Ascending aorta (tissue), 2 donors: ENCODE measurements around the gene ADAMTS14. TPM values are rescaled to one million over a fixed set of nuclear protein-coding genes. Genes with fewer than 3 reads are reported as not detected.

Source experiments
- DNase-seq, 2 donors: peaks; one replicate each; pipeline ENCODE4 v3.0.0-alpha.2; 2019; ENCODE audit warnings: low spot score in 2 of 2
- H3K27ac ChIP-seq, 2 donors: fragments of 200-600 bp; sonication (generic); one replicate each; pipeline ENCODE4 v1.5.1; 2016 to 2017; ENCODE audit warnings: mild to moderate bottlenecking in 1 of 2
- H3K27me3 ChIP-seq: fragments of 200-600 bp; sonication (generic); one replicate; pipeline ENCODE4 v1.5.1; 2017
- H3K36me3 ChIP-seq, 2 donors: fragments of 200-600 bp; sonication (generic); one replicate each; pipeline ENCODE4 v1.5.1; 2016
- H3K4me1 ChIP-seq, 2 donors: fragments of 200-600 bp; sonication (generic); one replicate each; pipeline ENCODE4 v1.5.1; 2016 to 2017; ENCODE audit warnings: mild to moderate bottlenecking in 1 of 2
- H3K4me3 ChIP-seq, 2 donors: fragments of 200-600 bp; sonication (generic); one replicate each; pipeline ENCODE4 v1.5.1; 2016 to 2017; ENCODE audit warnings: mild to moderate bottlenecking in 1 of 2
- H3K9me3 ChIP-seq, 2 donors: fragments of 200-600 bp; sonication (generic); one replicate each; pipeline ENCODE4 v1.5.1; 2016
- intact Hi-C: fragments of 100-400 bp; cut with DNase I; formaldehyde crosslinking; loops from one replicate; pipeline ENCODE4 v1.15.1; 2023
- total RNA-seq: library from RNA; depleted of rRNA; stranded (reverse); fragments of >200 nt; gene quantifications from one replicate; pipeline ENCODE4 v1.1.0, GENCODE V29; 2016
- TF ChIP-seq, protein P1 (sequence below), 3 experiments: fragments of 200-600 bp in 2 of 3; fragments of 450-650 bp in 1 of 3; sonication (generic) in 2 of 3; IDR thresholded peaks; one replicate each; pipeline ENCODE4 v1.5.1; 2016 to 2019; ENCODE audit warnings: antibody characterized with exemption in 3 of 3, mild to moderate bottlenecking in 1 of 3, moderate library complexity in 1 of 3

ADAMTS14 gene
- total RNA-seq, 1 donor from 2014 or later: 0.32 TPM

DNA sequence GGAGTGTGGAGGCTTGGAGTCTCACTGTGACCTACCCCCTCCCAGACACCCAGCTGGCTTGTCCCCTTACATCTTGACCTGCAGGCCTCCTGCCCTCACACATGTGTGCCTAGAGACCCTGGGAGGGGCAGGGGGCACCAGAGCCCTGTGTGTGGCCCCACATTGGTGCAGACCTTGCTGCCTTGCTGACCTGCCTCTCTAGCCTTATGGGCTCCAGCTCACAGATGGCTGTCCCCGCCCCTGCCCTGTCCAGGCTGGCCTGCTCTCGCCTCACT is 9.4 kb downstream of the ADAMTS14 start:
- Histone ChIP-seq H3K27me3 (no peaks in the 10 kb centered on the region), H3K4me1 (no peaks in the 10 kb centered on the region), H3K9me3 (no peaks in the 10 kb centered on the region), H3K36me3 (no peaks in the 10 kb centered on the region), H3K4me3 (no peak overlapping the region), H3K27ac (no peak overlapping the region)
- DNase-seq: no peak
- TF ChIP-seq, protein P1, sequence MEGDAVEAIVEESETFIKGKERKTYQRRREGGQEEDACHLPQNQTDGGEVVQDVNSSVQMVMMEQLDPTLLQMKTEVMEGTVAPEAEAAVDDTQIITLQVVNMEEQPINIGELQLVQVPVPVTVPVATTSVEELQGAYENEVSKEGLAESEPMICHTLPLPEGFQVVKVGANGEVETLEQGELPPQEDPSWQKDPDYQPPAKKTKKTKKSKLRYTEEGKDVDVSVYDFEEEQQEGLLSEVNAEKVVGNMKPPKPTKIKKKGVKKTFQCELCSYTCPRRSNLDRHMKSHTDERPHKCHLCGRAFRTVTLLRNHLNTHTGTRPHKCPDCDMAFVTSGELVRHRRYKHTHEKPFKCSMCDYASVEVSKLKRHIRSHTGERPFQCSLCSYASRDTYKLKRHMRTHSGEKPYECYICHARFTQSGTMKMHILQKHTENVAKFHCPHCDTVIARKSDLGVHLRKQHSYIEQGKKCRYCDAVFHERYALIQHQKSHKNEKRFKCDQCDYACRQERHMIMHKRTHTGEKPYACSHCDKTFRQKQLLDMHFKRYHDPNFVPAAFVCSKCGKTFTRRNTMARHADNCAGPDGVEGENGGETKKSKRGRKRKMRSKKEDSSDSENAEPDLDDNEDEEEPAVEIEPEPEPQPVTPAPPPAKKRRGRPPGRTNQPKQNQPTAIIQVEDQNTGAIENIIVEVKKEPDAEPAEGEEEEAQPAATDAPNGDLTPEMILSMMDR (IDR thresholded peaks at IDR 0.05): no peak
- intact Hi-C loops: no loop called here

DNA sequence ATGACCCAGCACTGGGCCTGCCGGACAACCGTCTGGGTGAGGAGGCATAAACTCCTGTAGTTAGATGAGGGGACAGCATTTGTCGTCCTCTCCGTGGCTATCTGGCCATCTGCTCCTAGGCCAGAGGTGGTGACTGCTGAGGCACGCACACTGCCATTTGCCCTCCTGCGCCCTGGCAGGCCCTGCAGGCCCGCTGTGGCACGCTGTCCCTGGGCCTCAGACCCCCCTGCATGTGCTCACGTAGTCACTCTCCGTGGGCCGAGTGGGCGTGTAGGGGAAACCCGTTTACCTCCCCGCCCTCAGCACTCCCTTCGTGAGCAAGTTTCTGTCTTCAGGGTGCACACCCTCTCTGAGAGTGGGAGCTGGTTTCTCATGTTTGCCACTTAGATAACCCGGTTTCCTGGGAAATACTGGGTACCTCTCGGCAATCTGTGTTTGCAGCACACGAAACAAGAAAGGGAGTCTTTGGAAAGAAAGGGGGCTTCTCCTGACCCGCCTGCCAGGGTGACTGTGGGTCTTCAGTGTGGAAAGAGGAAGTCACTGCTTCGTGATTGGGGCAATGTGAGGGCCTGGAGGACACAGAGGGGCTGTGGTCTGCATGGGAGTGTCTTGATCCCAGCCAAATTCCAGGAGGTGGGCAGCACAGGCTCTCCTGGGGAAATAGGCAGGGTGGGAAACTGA is 10.8 kb downstream of the ADAMTS14 start:
- H3K9me3 ChIP-seq: no peaks in the 10 kb centered on the region
- H3K4me1 ChIP-seq: no peaks in the 10 kb centered on the region
- no peak overlapping the region for H3K4me3 ChIP-seq
- intact Hi-C loops: no loop called here
- H3K36me3 ChIP-seq: no peaks in the 10 kb centered on the region
- TF ChIP-seq, protein P1 (IDR thresholded peaks at IDR 0.05): no peak
- H3K27me3 ChIP-seq: no peaks in the 10 kb centered on the region
- H3K27ac ChIP-seq: no peak overlapping the region
- DNase-seq: no peak

DNA sequence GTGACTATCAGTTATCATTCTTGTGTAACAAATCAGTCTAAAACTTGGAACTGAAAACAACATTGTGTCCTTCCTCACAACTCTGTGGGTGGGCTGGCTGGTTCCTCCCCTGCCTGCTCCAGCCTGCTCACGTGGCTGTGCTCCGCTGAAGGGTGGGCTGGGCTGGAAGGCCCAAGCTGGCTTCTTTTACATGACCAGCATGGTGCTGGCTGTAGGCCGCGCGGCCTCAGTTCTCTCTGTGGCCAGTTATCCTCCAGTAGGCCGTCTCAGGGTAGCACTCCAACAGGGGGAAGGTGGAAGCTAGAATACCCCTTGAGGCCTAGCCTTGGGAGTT is 11.3 kb downstream of the ADAMTS14 start:
- no peaks in the 10 kb centered on the region for H3K4me1 ChIP-seq
- DNase-seq: no peak
- no peaks in the 10 kb centered on the region for H3K9me3 ChIP-seq
- H3K36me3 ChIP-seq: no peaks in the 10 kb centered on the region
- TF ChIP-seq, protein P1 (IDR thresholded peaks at IDR 0.05): no peak
- no peak overlapping the region for H3K4me3 ChIP-seq
- H3K27ac ChIP-seq: no peak overlapping the region
- H3K27me3 ChIP-seq: no peaks in the 10 kb centered on the region
- intact Hi-C loops: no loop called here

DNA sequence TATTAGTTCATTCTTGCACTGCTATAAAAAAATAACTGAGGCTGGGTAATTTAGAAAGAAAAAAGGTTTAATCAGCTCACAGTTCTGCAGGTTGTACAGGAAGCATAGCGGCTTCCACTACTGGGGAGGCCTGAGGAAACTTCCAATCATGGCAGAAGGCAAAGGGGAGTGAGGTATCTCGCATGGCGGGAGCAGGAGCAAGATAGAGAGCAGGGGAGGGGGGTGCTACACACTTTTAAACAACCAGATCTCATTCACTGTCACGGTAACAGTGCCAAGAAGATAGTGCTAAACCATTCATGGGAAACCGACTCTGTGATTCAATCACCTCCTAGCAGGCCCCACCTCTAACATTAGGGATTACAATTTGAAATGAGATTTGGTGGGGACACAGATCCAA is 11.6 kb downstream of the ADAMTS14 start:
- no peak overlapping the region for H3K27ac ChIP-seq
- TF ChIP-seq, protein P1 (IDR thresholded peaks at IDR 0.05): no peak
- H3K4me3 ChIP-seq: no peak overlapping the region
- H3K4me1 ChIP-seq: no peaks in the 10 kb centered on the region
- H3K36me3 ChIP-seq: no peaks in the 10 kb centered on the region
- no peak for DNase-seq
- no peaks in the 10 kb centered on the region for H3K27me3 ChIP-seq
- H3K9me3 ChIP-seq: no peaks in the 10 kb centered on the region
- intact Hi-C loops: no loop called here

DNA sequence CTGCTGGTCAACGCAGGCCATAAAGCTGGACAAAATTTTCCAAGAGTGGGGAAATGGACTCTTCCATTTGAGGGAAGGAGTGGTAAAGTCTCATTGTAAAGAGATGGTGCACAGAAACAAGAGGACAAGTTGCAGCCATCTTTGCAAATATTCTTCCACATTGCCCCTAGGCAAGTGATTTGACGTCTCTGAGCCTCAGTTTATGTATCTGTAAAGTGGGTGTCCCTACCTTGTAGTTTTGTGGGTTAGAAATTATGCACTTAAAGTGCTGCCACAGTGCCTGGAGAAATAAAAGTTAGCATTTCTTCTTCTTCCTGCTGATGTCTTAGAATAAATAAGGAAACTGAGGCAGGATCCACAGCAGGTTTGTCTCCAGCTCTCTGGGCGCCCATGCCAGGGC is 12.1 kb downstream of the ADAMTS14 start:
- DNase-seq: no peak
- intact Hi-C loops: no loop called here
- H3K36me3 ChIP-seq: no peaks in the 10 kb centered on the region
- no peaks in the 10 kb centered on the region for H3K9me3 ChIP-seq
- no peaks in the 10 kb centered on the region for H3K4me1 ChIP-seq
- H3K27ac ChIP-seq: no peak overlapping the region
- TF ChIP-seq, protein P1 (IDR thresholded peaks at IDR 0.05): no peak
- no peak overlapping the region for H3K4me3 ChIP-seq
- H3K27me3 ChIP-seq: no peaks in the 10 kb centered on the region

DNA sequence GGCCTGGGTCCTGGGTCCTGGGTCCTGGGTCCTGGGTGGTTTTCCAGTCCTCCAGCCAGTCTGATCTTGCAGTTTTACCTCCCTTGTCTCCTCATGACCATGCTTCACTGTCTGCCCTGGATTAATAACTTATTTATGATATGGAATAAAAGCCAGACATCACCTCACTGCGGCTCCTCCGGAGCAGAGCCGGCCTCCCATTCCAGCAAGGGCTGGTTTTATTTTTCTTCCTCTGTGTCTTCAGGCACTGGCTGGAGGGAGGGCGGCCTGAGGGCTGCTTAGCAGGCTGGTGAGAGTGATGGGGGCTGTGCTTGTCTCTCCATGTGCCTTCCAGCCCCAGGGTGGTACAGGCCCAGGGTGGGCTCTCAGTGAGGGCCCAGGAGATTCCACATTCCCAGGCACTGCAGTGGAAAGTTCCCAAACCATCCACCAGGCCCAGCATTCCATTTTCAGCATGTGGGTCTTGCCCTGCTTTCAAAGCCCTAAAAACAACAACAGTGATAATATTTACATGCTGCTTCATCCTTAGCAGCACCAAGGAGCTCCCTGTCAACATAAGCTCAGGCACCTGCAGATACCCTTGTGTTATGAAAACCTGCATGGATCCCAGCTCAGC is 12.6 kb downstream of the ADAMTS14 start:
- H3K27ac ChIP-seq: no peak overlapping the region
- no peak overlapping the region for H3K4me3 ChIP-seq
- no peaks in the 10 kb centered on the region for H3K27me3 ChIP-seq
- intact Hi-C loops: no loop called here
- H3K4me1 ChIP-seq: no peaks in the 10 kb centered on the region
- no peaks in the 10 kb centered on the region for H3K36me3 ChIP-seq
- no peak for DNase-seq
- H3K9me3 ChIP-seq: no peaks in the 10 kb centered on the region
- TF ChIP-seq, protein P1 (IDR thresholded peaks at IDR 0.05): no peak
